ENCODE measurements around the gene MSANTD1.

The MSANTD1 gene

GRCh38 chr4:3302173-3302785 is 53.3 kb downstream of the MSANTD1 start:
- peak; percentile 39 to 60 (median 54) for DNase-seq (ENCODE audit: low read depth in 2 of 3, low spot score in 2 of 3)

DNA sequence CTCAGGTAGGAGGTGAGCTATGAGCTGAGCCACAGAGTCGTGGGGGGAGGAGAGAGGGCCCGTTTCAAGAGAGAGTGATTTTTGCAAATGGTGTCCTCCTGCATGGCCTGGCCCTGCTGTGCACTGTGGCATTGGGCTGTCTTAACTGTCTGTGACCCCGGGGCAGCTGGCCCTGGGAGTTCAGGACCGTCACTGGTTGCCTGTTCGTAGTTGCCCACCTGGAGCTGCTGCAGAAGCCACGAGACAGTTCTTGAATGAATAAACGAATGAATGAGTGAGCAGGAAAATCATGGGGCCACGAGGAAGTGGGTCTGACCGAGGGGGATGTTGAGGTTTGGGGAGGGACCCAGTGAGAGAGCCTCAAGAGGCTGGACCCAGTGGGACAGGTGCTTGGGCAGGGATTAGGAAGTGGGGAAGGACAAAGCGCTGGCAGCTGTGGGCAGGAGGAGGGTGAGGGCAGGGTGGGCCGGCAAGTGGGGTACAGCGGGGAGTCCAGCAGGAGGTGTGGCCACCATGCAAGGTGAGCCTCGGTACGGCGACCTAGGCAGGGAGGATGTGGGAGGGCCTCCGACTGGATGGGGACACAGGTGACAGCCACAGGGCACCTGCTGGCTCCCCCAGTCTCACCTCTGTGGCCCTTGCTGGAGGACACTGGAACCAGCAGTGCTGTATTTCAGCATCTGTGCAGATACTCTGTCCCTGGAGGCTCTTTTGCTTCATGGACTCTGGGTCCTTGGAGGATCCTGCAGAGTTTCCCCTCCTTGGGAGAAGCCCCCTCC is 54.0 kb downstream of the MSANTD1 start:
- no peak for DNase-seq (ENCODE audit: low read depth in 2 of 3, low spot score in 2 of 3)

DNA sequence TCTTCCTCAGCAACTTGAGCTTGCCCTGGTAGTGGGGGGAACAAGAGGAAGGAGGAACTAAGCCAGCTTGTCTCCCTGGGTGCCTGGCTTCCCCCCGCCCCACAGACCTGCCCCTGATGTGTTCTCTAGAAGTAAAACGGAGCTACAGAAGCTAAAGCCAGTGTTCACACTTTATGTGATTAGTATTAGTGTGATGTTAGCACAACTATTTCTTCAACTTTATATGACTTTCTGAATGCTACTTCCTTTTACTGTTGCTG is 54.5 kb downstream of the MSANTD1 start:
- no peak for DNase-seq (ENCODE audit: low read depth in 2 of 3, low spot score in 2 of 3)

- no peak for DNase-seq (ENCODE audit: low read depth in 2 of 3, low spot score in 2 of 3)
These were observed 55.2 kb downstream of the MSANTD1 start for GRCh38 chr4:3303923-3304710.

GRCh38 chr4:3304831-3305609 is 56.1 kb downstream of the MSANTD1 start:
- no peak for DNase-seq (ENCODE audit: low read depth in 2 of 3, low spot score in 2 of 3)

DNA sequence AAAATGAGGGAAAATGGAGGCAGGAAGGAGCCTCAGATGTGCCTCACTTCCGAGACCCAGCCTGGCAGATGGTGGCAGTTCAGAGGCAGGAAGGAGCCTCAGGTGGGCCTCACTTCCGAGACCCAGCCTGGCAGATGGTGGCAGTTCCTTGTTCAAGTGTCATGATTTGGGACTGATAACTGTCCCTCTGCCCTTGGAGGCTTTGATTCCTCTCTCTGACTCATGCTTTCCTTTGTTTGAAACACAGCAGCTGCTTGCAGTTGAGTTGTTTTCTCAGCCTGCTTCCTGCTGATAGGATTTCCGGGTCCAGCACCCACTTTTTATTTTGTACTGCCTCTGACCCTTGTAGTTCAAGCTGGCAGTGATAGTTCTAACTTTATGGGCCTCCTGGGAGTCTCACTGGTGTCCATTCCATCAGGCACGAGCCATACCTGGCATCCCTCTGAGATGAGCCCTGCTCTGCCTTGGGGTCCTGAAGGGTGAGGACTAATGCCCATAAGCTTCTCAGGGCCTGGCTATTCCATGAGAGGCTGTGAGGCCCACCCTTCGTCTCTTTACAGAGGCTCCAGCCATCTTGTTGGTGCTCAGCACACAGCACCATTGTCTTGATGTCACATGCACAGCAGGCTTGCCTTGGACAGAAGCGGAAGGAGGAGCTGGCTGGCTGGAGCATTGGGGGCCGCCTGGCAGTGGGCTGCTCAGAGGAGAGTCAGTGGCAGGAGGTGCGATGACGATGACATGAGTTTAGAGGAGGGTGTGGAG is 56.8 kb downstream of the MSANTD1 start:
- no peak for DNase-seq (ENCODE audit: low read depth in 2 of 3, low spot score in 2 of 3)

Data from activated CD8-positive, alpha-beta memory T cell treated with anti-CD3 and anti-CD28 coated beads for 48 hours (primary cell).